Stimulated activated CD4-positive, alpha-beta T cell treated with anti-CD3 and anti-CD28 coated beads, Interleukin-4, amount 100 ng/mL, for 24 hours (primary cell): Measurements from ENCODE around the gene CELF4.
"Not testable (repeated sequence)": the region's sequence is repeated elsewhere in the genome, so short reads cannot be mapped to it uniquely, and the experiment has no call there.

Experiments used
- DNase-seq: peaks from one replicate; pipeline ENCODE4 v3.0.0-alpha.2; 2020

Gene CELF4

GRCh38 chr18:37385846-37386778 is 179.5 kb downstream of the CELF4 start:
- peak; percentile 5 for DNase-seq

- DNase-seq, result no peak
Measured at GRCh38 chr18:37383846-37384595, 181.6 kb downstream of the CELF4 start.

GRCh38 chr18:37383036-37383785 is 182.4 kb downstream of the CELF4 start:
- DNase-seq, result no peak

- no peak for DNase-seq
Measured at GRCh38 chr18:37381554-37381953, 184.0 kb downstream of the CELF4 start.

GRCh38 chr18:37380546-37381110 is 185.0 kb downstream of the CELF4 start:
- no peak for DNase-seq

GRCh38 chr18:37378336-37379010 is 187.1 kb downstream of the CELF4 start:
- no peak for DNase-seq

GRCh38 chr18:37375181-37375580 is 190.4 kb downstream of the CELF4 start:
- DNase-seq, result no peak

GRCh38 chr18:37368110-37368954 is 197.3 kb downstream of the CELF4 start:
- no peak for DNase-seq

- DNase-seq, result no peak
Measured at GRCh38 chr18:37364237-37364636, 201.4 kb downstream of the CELF4 start.

GRCh38 chr18:37362158-37362890 is 203.3 kb downstream of the CELF4 start:
- DNase-seq, result no peak

GRCh38 chr18:37361335-37362157 is 204.1 kb downstream of the CELF4 start:
- DNase-seq, result no peak

- DNase-seq, result not testable (repeated sequence)
Measured at GRCh38 chr18:37358061-37358460, 207.5 kb downstream of the CELF4 start.

GRCh38 chr18:37355772-37356171 is 209.8 kb downstream of the CELF4 start:
- DNase-seq, result no peak

- no peak for DNase-seq
Measured at GRCh38 chr18:37351110-37351509, 214.5 kb downstream of the CELF4 start.

- DNase-seq, result no peak
Measured at GRCh38 chr18:37348729-37349128, 216.9 kb downstream of the CELF4 start.

GRCh38 chr18:37346048-37346447 is 219.6 kb downstream of the CELF4 start:
- no peak for DNase-seq

GRCh38 chr18:37343542-37343851 is 222.1 kb downstream of the CELF4 start:
- no peak for DNase-seq

GRCh38 chr18:37341473-37342086 is 224.0 kb downstream of the CELF4 start:
- DNase-seq, result no peak

- no peak for DNase-seq
Measured at GRCh38 chr18:37341016-37341415, 224.6 kb downstream of the CELF4 start.
